ENCODE results near the gene LGALS9C.
"Not testable (repeated sequence)": the region's sequence is repeated elsewhere in the genome, so short reads cannot be mapped to it uniquely, and the experiment has no call there.

DNA sequence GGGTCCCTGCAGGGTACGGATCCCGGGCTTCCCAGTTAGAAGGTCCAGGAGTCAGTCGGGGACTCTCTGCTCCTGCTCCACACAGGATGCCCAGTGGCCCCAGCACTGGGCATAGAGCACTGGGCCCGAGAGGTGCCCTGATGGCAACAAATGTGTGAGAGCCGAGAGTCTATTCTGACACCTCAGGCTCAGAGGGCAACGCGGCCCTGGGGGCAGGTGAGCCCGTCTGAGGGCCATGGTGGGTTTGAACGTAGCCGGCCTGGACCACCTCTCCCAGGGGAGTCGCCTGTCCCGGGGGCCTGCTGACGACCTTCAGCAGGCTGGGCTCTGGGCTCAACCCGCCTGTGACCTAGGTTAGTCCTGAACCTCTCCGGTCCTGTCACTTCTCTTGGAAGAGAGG lies 23.2 kb downstream of the LGALS9C start:
- TF ChIP-seq ZBTB34 (CRISPR knock-in tag; IDR thresholded peaks at IDR 0.05); USF2 (IDR thresholded peaks at IDR 0.05; ENCODE audit: low read depth, low read length); USF2 (CRISPR knock-in tag; IDR thresholded peaks at IDR 0.05; ENCODE audit: borderline replicate concordance); PRPF4 (IDR thresholded peaks at IDR 0.05; ENCODE audit: low read depth, low read length, poor library complexity, severe bottlenecking); REST (IDR thresholded peaks at IDR 0.05; ENCODE audit: borderline replicate concordance in 1 of 2, low read depth in 1 of 2, low read length in 2 of 2); ZNF775 (CRISPR knock-in tag; IDR thresholded peaks at IDR 0.05; ENCODE audit: borderline replicate concordance); POLR2A (IDR thresholded peaks at IDR 0.05; ENCODE audit: insufficient read depth in 1 of 2, low read depth in 2 of 2, low read length in 2 of 2); EEA1 (CRISPR knock-in tag; IDR thresholded peaks at IDR 0.05; ENCODE audit: borderline replicate concordance); FOXA1 (IDR thresholded peaks at IDR 0.05); FOXA1 (CRISPR knock-in tag; IDR thresholded peaks at IDR 0.05); SRF (IDR thresholded peaks at IDR 0.05; ENCODE audit: low read depth, low read length); ZMYM4 (CRISPR knock-in tag; IDR thresholded peaks at IDR 0.05); IRF2 (CRISPR knock-in tag; IDR thresholded peaks at IDR 0.05): not testable (repeated sequence)
- TF ChIP-seq, protein P1, sequence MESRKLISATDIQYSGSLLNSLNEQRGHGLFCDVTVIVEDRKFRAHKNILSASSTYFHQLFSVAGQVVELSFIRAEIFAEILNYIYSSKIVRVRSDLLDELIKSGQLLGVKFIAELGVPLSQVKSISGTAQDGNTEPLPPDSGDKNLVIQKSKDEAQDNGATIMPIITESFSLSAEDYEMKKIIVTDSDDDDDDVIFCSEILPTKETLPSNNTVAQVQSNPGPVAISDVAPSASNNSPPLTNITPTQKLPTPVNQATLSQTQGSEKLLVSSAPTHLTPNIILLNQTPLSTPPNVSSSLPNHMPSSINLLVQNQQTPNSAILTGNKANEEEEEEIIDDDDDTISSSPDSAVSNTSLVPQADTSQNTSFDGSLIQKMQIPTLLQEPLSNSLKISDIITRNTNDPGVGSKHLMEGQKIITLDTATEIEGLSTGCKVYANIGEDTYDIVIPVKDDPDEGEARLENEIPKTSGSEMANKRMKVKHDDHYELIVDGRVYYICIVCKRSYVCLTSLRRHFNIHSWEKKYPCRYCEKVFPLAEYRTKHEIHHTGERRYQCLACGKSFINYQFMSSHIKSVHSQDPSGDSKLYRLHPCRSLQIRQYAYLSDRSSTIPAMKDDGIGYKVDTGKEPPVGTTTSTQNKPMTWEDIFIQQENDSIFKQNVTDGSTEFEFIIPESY (CRISPR knock-in tag; IDR thresholded peaks at IDR 0.05) = not testable (repeated sequence)
